Gastrocnemius medialis (tissue), 4 donors: ENCODE results near the gene ADPRH. TPM values are rescaled to one million over a fixed set of nuclear protein-coding genes. Genes with fewer than 3 reads are reported as not detected.

ENCODE experiments used
- ATAC-seq, 2 donors: fragments of 150-250 bp; one replicate each; pipeline ENCODE4 v1.9.1; 2016
- DNase-seq, 2 donors: peaks; one replicate each; pipeline ENCODE4 v3.0.0-alpha.2; 2019
- H3K27ac ChIP-seq, 4 donors: fragments of 200-600 bp; sonication (generic); 1 replicate in 1 of 4; 2 replicates in 3 of 4; pipeline ENCODE4 v1.5.1; 2016 to 2018; ENCODE audit warnings: mild to moderate bottlenecking in 2 of 4, moderate library complexity in 1 of 4
- H3K27me3 ChIP-seq, 3 donors: fragments of 200-600 bp; sonication (generic) in 2 of 3; 1 replicate in 1 of 3; 2 replicates in 2 of 3; pipeline versions ENCODE4 v1.5.1 to v1.6.0; 2016 to 2019; ENCODE audit warnings: mild to moderate bottlenecking in 1 of 3, moderate library complexity in 1 of 3
- H3K36me3 ChIP-seq, 2 donors: fragments of 200-600 bp; sonication (generic) in 1 of 2; one replicate each; pipeline ENCODE4 v1.5.1; 2017 to 2018
- H3K4me1 ChIP-seq, 2 donors: fragments of 200-600 bp; sonication (generic) in 1 of 2; one replicate each; pipeline ENCODE4 v1.5.1; 2016 to 2017; ENCODE audit warnings: mild to moderate bottlenecking in 2 of 2
- H3K4me3 ChIP-seq, 4 donors: fragments of 200-600 bp; sonication (generic) in 3 of 4; 1 replicate in 1 of 4; 2 replicates in 3 of 4; pipeline ENCODE4 v1.5.1; 2016 to 2019; ENCODE audit warnings: mild to moderate bottlenecking in 2 of 4
- H3K9me3 ChIP-seq, 3 donors: fragments of 200-600 bp; sonication (generic) in 2 of 3; 1 replicate in 1 of 3; 2 replicates in 2 of 3; pipeline ENCODE4 v1.5.1; 2016 to 2019
- CTCF ChIP-seq, 5 experiments: fragments of 450-650 bp in 3 of 5; fragments of 200-600 bp in 2 of 5; sonication (generic) in 2 of 5; IDR thresholded peaks in 4 of 5; conservative IDR thresholded peaks in 1 of 5; 1 replicate in 4 of 5; 2 replicates in 1 of 5; pipeline ENCODE4 v1.5.1; 2016 to 2019; ENCODE audit warnings: antibody characterized with exemption in 5 of 5, mild to moderate bottlenecking in 3 of 5, moderate library complexity in 3 of 5
- POLR2A ChIP-seq, 2 donors: fragments of 450-650 bp; IDR thresholded peaks; one replicate each; pipeline ENCODE4 v1.6.1; 2017; ENCODE audit warnings: antibody characterized with exemption in 2 of 2, mild to moderate bottlenecking in 2 of 2, moderate library complexity in 2 of 2
- in situ Hi-C, 4 donors: fragments of 200-750 bp; cut with MboI; loops; one replicate each; pipeline versions ENCODE4 v1.15.0 to v1.8.0; 2017; ENCODE audit warnings: low sequenced_read_pairs in 4 of 4
- intact Hi-C: fragments of 100-400 bp; cut with DNase I; formaldehyde crosslinking; loops from one replicate; pipeline ENCODE4 v1.15.1; 2023; ENCODE audit warnings: low total_unique reads
- total RNA-seq, 4 donors: library from RNA; depleted of rRNA; stranded (reverse); fragments of >200 nt; gene quantifications; one replicate each; pipeline versions ENCODE4 v1.1.0 to v1.2.3, GENCODE V29; 2016

The ADPRH gene
- total RNA-seq, 4 donors from 2014 or later = 8.2 to 15.3 (median 10.3) TPM

- Histone ChIP-seq H3K27me3 (no peaks in the 10 kb centered on the region), H3K4me3 (no peak overlapping the region), H3K9me3 (no peaks in the 10 kb centered on the region), H3K27ac (peak overlapping the region in 3 of 4 donors; percentile 90 to 95 (median 90)), H3K4me1 (peaks cover 69 to 73% of the 10 kb centered on the region in 2 donors), H3K36me3 (no peaks in the 10 kb centered on the region)
- in situ Hi-C loops = no loop called here
- intact Hi-C loops = no loop called here
- no peak for ATAC-seq
- TF ChIP-seq POLR2A (IDR thresholded peaks at IDR 0.05) (no peak), CTCF (IDR thresholded peaks at IDR 0.05 in 4 of 5, conservative IDR thresholded peaks at IDR 0.05 in 1 of 5) (no peak)
- DNase-seq = no peak
Measured at GRCh38 chr3:119624002-119624720, 44.9 kb downstream of the ADPRH start.

- no peaks in the 10 kb centered on the region for H3K27me3 ChIP-seq
- no peaks in the 10 kb centered on the region for H3K9me3 ChIP-seq
- H3K4me3 ChIP-seq = no peak overlapping the region
- in situ Hi-C loops = no loop called here
- intact Hi-C loops = no loop called here
- ATAC-seq = peak; percentile 6 to 29
- peak in 1 of 2 donors; percentile 48 for DNase-seq
- H3K36me3 ChIP-seq = no peaks in the 10 kb centered on the region
- peaks cover 69 to 76% of the 10 kb centered on the region in 2 donors for H3K4me1 ChIP-seq
- no peak for TF ChIP-seq CTCF (IDR thresholded peaks at IDR 0.05 in 4 of 5, conservative IDR thresholded peaks at IDR 0.05 in 1 of 5)
- no peak for TF ChIP-seq POLR2A (IDR thresholded peaks at IDR 0.05)
- H3K27ac ChIP-seq = peak overlapping the region; percentile 84 to 95 (median 90)
Measured at GRCh38 chr3:119625451-119626153, 46.3 kb downstream of the ADPRH start.

- Histone ChIP-seq H3K9me3 (no peaks in the 10 kb centered on the region), H3K4me3 (no peak overlapping the region), H3K36me3 (no peaks in the 10 kb centered on the region), H3K27ac (peak overlapping the region; percentile 84 to 95 (median 90)), H3K27me3 (no peaks in the 10 kb centered on the region), H3K4me1 (peaks cover 70 to 77% of the 10 kb centered on the region in 2 donors)
- ATAC-seq = no peak
- in situ Hi-C loops (no loop called here), intact Hi-C loops (no loop called here)
- no peak for DNase-seq
- TF ChIP-seq CTCF (IDR thresholded peaks at IDR 0.05 in 4 of 5, conservative IDR thresholded peaks at IDR 0.05 in 1 of 5) (no peak), POLR2A (IDR thresholded peaks at IDR 0.05) (no peak)
Measured at GRCh38 chr3:119626196-119626595, 46.9 kb downstream of the ADPRH start.

- peak overlapping the region; percentile 84 to 95 (median 90) for H3K27ac ChIP-seq
Measured at GRCh38 chr3:119627461-119627860, 48.2 kb downstream of the ADPRH start.

More at GRCh38 chr3:119627461-119627860, 48.2 kb downstream of the ADPRH start:
- Histone ChIP-seq H3K4me3 (no peak overlapping the region), H3K36me3 (no peaks in the 10 kb centered on the region), H3K4me1 (peaks cover 76 to 77% of the 10 kb centered on the region in 2 donors), H3K9me3 (no peaks in the 10 kb centered on the region), H3K27me3 (no peaks in the 10 kb centered on the region)
- no peak for ATAC-seq
- intact Hi-C loops = no loop called here
- in situ Hi-C loops = no loop called here
- no peak for DNase-seq
- TF ChIP-seq CTCF (IDR thresholded peaks at IDR 0.05 in 4 of 5, conservative IDR thresholded peaks at IDR 0.05 in 1 of 5) = no peak
- no peak for TF ChIP-seq POLR2A (IDR thresholded peaks at IDR 0.05)
